HG03378 (cell line): Measurements from ENCODE around the gene PMFBP1.
"Not testable (repeated sequence)": the region's sequence is repeated elsewhere in the genome, so short reads cannot be mapped to it uniquely, and the experiment has no call there.

Source experiments
- ATAC-seq: cut with Tn5 transposase; IDR thresholded peaks from one replicate; pipeline ENCODE4 v1.9.1; 2021; ENCODE audit warnings: mild to moderate bottlenecking, moderate library complexity; ENCODE audit not compliant: unreplicated experiment

PMFBP1 gene

DNA sequence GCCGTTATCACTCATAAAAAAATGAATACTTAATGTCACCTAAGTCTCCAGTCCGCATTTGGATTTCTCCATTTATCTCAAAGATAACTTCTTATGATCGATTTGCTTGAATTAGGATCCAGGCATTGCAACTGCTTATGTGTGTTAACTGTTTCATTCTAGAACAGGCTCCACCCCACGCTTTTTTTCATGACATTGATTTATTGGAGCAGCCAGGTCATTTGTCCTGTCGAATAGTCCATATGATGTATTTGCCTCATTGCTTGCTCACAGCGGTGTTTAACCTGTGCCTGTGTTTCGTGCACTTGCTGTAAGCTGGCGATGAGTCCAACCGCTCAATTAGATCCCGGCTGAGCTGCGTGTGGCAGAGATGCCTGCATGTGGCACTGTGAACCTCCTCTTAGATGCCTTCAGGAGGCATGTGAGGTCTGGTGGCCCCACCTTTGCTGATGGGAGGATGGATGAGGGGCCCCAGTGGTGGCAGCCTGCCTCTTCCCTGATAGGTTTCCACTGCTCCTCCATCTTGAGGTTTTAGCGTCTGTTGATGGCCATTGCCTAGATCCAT, 61.9 kb downstream of the PMFBP1 start:
- ATAC-seq, result no peak

DNA sequence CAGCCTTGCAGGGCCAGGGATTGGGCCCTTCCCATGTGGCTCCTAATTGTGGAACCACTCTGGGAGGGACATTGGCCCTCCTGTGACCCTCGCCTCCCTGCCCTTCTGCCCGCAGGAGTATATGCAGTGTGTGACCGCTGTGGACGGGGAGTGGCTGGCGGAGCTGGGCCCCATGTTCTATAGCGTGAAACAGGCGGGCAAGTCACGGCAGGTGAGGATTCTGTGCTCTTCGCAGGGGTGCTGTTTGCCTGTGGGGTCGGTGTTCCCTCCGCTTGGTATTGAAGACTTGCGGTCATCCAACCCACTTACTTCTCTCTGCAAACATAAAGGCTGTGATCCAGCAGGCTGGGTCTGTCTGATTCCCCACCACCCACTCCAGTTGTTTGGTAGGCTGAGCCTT, 62.7 kb downstream of the PMFBP1 start:
- no peak for ATAC-seq

DNA sequence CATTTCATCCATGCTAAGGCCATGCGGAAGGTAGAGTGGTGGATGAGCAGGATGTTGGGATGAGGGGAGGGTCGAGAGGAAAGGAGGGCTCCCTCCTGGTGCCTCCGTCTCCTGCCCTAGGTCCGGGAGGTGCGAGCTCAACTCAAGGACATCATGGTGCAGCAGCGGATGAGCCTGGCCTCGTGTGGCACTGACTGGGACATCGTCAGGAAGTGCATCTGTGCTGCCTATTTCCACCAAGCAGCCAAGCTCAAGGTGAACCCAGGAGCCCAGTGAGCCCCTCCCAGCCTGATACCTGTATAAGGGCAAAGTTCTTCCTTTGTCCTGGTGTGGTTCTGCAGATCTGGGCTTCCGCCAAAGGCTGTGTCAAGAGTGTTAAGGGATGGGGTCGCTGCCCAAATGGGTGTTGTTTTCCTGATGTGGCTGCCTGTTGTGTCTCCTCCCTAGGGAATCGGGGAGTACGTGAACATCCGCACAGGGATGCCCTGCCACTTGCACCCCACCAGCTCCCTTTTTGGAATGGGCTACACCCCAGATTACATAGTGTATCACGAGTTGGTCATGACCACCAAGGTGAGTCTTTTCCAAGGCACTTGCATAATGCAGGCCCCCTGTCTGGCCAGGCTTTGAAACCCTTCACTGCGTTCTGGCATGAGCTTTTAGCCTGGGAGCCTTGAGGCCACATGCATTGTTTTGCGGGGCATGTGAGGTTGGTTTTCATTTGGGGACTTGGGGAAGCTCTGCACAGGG, 63.4 kb downstream of the PMFBP1 start:
- ATAC-seq, result no peak

GRCh38 chr16:72107371-72107770, 64.6 kb downstream of the PMFBP1 start:
- no peak for ATAC-seq

DNA sequence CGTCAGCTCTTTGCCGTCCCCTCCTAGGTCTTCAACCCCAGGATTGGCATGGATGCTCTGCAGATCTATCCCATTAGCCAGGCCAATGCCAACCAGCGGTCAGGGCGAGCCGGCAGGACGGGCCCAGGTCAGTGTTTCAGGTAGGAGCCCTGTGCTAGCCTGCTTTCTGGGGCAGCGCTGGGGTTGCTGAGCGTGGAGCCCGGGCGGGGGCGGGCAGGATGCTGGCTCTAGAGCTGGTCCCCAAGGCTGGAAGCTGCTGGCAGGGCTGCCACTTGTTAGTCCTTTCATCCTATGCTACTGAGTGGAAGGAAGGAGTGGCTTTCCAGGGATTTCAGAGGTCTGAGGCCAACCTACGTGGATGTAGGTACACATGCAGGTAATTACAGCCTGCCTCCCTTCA, 66.0 kb downstream of the PMFBP1 start:
- ATAC-seq, result no peak

DNA sequence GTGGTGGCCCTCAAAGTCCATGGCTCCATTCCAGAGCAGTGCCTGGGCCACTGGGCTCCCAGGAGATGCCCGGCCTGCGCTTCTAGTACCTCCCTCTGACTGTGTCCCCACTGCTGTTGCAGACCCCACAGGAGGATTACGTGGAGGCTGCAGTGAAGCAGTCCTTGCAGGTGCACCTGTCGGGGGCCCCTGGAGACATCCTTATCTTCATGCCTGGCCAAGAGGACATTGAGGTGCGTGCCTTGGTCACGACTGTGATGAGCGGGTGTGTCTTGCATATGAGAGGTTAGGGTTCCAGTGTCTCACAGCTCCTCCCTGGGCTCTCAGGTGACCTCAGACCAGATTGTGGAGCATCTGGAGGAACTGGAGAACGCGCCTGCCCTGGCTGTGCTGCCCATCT, 67.0 kb downstream of the PMFBP1 start:
- ATAC-seq, result no peak

DNA sequence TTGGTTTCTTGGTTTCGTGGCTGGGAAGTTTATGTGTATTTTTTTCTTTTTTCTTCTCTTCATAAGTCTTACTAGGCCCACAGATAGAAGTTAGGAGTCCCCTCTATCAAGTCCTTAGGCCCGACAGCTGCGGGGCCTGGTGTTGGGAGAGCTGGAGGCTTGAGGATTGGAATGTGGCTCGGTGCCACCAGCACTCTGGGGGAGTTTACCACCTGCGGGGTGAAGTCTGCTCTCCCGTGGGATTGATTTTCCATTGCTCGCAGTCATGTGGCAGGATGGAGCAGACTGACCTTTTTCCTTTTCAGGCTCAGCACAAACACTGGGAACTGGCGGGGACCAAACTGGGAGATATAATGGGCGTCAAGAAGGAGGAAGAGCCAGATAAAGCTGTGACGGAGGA, 70.8 kb downstream of the PMFBP1 start:
- no peak for ATAC-seq

- peak; percentile 66 for ATAC-seq
These were observed 72.6 kb downstream of the PMFBP1 start for GRCh38 chr16:72099377-72099818.

- no peak for ATAC-seq
These were observed 73.0 kb downstream of the PMFBP1 start for GRCh38 chr16:72098936-72099335.

DNA sequence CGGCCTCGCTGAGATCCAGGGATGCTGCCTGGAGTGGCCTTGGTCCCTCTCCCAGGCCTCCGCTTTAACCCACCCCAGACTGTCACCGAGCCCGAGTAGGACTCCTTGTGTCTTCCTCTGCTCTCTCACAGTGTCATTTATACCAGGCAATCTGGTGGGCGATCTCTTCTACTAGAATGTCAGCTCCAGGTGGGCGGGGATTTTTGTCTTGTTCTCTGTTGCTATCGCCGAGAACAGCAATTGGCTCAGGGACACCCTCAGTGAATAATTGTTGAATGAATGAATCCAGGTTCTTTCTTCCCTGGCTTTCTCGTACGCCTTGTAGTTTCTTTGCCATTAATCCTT, 77.7 kb downstream of the PMFBP1 start:
- no peak for ATAC-seq

GRCh38 chr16:72093448-72094265, 78.3 kb downstream of the PMFBP1 start, which contains the start of the genes DHX38 and TXNL4B:
Gene DHX38 (plus strand): TSS chr16:72093847. CDS start chr16:72096158, 2,311 bp downstream.
Gene TXNL4B (minus strand): TSS chr16:72093620. CDS start chr16:72090749, 2,871 bp downstream.
- peak; percentile 98 for ATAC-seq

DNA sequence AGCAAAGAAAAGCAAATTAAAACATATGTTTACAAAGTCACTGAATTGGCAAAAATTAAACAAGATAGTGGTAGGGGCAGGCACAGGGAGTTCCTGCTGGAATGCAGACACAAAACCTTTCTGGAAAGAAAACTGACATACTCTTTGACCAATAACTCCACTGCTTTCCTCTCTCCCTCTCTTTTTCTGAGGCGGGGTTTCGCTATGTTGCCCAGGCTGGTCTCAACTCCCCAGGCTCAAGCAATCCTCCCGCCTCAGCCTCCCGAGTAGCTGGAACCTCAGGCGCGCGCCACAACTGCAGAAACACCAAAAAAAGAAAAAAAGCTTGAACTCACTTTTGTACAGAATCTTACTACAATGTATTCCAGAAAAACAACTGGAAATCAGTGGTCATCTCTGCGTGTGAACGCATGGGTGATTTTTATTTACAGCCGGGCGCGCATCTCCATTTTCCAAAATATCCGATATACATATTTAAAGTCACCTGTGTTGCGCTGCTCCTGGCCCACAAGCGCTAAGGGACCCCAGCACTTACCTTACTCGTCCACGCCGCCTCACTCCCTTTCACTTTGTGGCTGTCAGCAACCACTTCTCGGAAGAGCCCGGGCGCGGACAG, 79.0 kb downstream of the PMFBP1 start:
- no peak for ATAC-seq

- ATAC-seq, result no peak
These were observed 80.7 kb downstream of the PMFBP1 start for GRCh38 chr16:72091217-72091616.

DNA sequence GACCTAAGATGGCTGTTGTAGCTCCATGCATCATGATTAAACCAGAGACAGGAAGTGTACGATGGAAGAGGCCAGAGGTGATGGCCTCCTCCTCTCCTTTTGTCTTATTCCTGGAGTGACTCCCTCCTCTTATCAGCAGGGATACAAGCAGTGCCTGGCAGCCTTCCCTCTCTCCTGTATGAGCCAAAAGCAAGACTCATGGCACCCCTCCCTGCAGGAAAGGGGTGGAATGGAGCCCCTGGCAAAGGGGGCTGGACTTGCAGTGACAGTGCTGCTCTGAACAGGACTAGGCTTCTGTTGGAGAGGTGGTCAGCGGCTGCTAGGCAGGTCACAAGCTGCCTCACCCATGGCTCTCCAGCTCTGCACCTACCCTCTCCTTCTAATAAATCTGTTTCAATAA, 87.0 kb downstream of the PMFBP1 start:
- no peak for ATAC-seq

DNA sequence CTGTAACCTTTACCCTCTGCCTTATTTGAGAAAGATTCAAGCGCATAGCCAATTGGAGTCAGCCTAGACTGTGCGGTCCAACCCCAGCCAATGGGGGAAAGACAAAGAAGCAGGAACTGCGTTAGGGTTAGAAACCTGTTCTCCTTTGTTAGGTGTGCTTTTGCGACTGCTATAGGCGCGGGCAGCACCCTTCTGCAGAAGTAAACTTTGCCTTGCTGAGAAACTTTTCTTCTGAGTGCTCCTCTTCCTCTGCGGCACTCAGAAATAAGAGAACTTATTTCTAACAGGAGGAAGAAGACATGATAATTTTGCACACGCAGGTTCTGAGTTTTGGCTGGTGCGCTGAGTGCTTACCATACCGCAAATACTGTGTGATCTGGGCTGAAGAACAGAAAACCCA, 87.5 kb downstream of the PMFBP1 start:
- ATAC-seq, result no peak

DNA sequence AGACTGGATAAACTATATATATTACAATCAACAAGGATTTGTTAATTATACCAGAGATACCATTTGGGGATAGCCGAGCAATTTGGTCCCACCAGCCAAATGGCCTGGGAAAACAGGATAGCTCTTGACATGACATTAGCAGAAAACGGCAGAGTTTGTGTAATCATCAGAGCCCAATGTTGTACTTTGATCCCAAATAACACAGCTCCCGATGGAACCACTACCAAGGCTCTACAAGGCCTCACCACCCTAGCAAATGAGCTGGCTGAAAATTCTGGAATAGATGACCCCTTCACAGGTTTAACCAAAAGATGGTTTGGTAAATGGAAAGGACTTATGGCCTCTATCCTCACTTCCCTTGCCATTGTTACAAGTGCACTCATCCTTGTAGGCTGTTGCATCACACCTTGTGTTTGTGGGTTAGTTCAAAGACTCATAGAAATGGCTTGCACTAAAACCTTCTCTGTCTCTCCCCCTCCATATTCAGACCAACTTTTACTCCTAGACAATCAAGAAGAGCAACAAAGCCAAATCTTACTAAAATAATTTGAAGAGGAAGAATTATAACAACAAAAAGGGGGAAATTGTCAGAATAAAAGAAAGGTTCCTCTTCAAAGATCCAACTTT, 88.1 kb downstream of the PMFBP1 start:
- ATAC-seq, result no peak

GRCh38 chr16:72076991-72077706, 94.8 kb downstream of the PMFBP1 start:
- ATAC-seq, result not testable (repeated sequence)

GRCh38 chr16:72075067-72075466, 96.9 kb downstream of the PMFBP1 start:
- ATAC-seq, result not testable (repeated sequence)

DNA sequence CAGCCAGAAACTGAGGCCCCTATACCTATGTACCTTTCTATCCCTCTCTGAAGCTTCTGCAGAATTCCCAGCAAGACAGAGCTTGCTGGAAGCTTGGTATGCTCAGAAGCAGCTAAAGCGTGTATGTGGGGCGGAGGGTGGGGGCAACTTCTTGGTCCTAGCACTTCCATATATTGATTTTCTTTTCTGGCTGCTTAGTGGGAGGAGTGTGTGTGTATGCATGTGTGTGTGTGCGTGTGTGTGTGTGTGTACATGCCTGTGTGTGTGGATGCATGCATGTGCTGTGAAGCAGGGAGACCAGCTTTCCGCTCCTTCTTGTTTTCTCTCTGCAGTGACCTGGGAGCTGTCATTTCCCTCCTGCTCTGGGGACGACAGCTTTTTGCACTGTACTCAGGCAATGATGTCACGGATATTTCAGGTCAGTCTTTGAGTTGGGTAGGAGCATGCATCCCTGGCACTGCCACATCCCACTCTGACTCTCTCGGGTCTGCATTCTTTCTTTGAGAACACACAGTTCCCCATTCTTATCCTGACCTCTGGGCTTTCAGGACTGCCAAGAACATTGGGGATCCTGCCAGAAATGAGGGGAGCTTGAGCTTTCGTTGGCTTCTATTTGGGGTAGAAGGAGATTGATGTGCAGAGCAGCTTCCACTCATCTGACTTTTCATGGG, 98.3 kb downstream of the PMFBP1 start:
- ATAC-seq, result no peak
